AG09319 (cell line): ENCODE results near the gene ARHGAP25.

Experiments
- DNase-seq: peaks from one replicate; pipeline ENCODE4 v3.0.0-alpha.2; 2010; ENCODE audit warnings: low read depth; ENCODE audit errors: extremely low read depth
- TF ChIP-seq, protein P1 (sequence below): IDR thresholded peaks from 2 replicates; pipeline ENCODE4 v1.5.1; 2011; ENCODE audit warnings: low read depth, mild to moderate bottlenecking, inconsistent platforms, low read length, moderate library complexity

ARHGAP25 gene

DNA sequence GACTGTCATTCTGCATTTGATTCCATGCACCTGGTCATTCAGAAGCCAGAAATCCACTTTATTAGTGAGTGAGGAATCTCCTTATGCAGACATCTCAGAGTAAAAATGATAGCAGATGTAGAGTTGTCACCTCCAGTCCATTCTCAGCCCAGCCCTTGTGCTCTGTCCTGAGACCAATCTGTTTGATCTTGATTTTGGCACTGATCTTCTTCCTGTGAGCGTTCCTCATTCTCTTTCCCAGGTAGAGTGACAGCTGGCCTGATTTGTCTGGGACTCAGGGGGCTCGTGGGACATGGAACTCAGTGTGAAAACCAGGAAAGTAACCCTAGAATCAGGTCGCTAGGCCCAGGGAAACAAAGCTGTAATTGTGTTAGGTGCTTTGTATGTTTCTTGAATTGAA lies 8.9 kb downstream of the ARHGAP25 start:
- no peak for DNase-seq
- TF ChIP-seq, protein P1, sequence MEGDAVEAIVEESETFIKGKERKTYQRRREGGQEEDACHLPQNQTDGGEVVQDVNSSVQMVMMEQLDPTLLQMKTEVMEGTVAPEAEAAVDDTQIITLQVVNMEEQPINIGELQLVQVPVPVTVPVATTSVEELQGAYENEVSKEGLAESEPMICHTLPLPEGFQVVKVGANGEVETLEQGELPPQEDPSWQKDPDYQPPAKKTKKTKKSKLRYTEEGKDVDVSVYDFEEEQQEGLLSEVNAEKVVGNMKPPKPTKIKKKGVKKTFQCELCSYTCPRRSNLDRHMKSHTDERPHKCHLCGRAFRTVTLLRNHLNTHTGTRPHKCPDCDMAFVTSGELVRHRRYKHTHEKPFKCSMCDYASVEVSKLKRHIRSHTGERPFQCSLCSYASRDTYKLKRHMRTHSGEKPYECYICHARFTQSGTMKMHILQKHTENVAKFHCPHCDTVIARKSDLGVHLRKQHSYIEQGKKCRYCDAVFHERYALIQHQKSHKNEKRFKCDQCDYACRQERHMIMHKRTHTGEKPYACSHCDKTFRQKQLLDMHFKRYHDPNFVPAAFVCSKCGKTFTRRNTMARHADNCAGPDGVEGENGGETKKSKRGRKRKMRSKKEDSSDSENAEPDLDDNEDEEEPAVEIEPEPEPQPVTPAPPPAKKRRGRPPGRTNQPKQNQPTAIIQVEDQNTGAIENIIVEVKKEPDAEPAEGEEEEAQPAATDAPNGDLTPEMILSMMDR, result no peak

DNA sequence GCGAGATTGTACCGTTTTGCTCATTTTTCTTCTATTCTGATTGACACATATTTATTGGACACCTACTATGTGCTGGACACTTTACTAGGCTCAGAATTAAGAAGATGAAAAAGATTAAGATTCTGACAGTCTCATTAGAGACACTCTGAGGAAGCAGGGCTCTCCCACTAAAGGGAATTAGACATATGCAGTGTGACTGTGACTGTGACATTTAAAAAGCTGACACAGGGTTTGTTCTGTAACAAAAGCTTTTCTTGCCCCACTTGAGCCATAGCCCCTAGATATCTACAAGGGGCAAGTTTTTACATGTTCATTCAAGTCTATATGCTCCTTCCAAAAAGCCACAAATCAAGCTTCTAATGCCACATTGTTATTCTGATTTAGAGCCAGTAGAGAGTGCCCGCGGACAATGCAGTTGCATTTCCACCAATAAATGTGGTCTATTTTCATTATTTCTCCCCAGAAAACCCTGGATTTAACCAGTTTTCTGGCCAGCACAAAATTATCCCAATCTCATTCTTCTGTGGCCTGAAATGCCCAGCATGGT lies 9.8 kb downstream of the ARHGAP25 start:
- DNase-seq, result no peak
- TF ChIP-seq, protein P1, result no peak

DNA sequence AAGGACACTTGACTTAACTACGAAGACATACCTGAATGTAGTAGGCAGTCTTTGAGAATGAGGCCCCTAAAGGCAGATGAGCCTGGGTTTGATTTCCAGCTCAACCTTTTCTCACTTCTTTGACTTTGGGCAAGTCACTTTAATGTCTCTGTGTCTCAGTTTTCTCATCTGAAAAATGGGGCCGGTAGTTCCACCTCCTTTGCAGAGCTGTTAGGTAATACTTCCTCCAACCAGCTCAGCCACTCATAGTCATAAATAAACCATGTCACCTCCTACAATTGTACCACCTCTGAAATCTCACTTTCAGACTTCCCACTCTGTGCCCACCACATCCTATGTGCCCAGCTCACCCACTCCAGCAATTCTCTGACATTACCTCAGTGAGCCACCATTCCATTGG lies 10.4 kb downstream of the ARHGAP25 start:
- DNase-seq, result no peak
- TF ChIP-seq, protein P1, result no peak

DNA sequence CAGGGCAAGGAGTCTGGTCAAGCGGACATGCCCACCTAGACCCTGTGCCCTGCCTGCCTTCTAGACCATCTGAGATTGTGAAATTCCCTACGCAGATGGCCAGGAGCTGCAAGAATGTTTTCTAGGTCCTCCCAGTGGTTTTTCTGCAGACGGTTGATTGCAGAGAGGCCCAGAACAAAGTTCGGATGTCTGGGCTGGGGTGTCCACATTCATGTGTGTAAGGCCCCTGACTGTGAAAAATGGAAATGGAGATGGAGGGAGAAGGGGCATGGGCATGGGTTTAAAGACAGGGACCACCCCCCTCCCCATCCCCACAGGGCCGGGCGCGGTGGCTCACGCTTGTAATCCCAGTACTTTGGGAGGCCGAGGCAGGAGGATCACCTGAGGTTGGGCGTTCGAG lies 11.8 kb downstream of the ARHGAP25 start:
- TF ChIP-seq, protein P1, result no peak
- no peak for DNase-seq

DNA sequence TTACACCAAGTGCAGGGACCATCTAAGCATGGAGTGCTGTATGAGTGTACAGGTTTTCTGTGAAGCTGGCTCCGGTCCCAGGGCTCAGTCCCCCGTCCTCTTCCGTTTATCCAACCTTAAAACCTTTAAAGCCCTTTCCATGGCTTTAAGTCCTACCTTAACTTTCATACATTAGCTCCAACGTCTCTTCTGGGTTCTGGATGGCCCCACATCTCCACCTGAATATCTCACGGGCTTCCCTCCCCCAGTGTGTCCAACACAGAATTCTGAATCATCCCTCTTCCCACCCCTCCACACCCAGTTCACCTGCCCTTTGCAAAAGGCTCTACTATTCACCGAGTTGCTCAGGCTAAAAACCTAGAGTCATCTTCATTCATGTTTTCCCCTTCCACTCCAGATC lies 12.8 kb downstream of the ARHGAP25 start:
- TF ChIP-seq, protein P1, result no peak
- no peak for DNase-seq

DNA sequence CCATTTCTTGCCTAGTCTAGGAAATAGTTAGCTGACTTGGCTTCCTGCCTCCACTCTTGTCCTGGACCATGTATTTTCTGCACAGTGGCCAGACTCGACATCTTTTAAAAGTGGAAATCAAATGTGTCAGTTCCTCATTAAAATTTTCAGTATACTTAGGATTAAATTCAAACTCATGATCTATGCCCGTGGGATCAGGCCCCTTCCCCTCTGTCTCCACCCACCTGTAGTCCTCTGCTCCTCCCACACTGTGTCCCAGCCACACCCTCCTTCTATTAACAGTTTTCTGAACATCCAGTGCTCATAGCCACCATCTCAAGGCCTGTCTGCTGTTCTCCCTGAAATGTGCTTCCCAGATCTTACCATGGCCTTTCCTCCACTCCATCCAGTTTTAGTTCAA lies 13.3 kb downstream of the ARHGAP25 start:
- TF ChIP-seq, protein P1, result no peak
- DNase-seq, result no peak

DNA sequence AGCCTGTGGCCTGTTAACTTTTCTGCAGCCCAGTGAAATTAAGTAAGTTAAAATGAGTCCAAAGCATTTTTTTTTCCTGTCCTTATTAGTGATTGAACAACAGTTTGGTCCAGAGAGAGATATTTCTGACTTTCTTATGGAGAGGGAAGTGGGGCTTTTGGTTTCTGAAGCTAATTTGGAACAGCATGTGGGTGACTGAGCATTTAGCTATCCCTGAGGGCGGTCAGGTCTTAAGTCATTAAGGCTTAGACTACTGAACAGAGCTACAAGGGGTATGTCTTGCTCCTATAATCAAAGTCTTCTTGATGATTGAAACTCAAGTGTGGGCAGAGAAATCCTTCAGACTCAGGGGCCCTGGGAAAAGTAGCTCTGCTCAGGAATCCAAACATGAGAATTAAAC lies 14.0 kb downstream of the ARHGAP25 start:
- TF ChIP-seq, protein P1, result no peak
- DNase-seq, result no peak
